ENCODE results near the gene MFAP5.
A peak's percentile ranks its signal among the peaks of the same experiment; 100 is the strongest.
"Not testable (repeated sequence)": the region's sequence is repeated elsewhere in the genome, so short reads cannot be mapped to it uniquely, and the experiment has no call there.

Gene MFAP5

GRCh38 chr12:8637666-8638065 is 25.0 kb downstream of the MFAP5 start:
- Histone ChIP-seq H3K9ac (ENCODE audit: low read length) (peak overlapping the region; percentile 38), H3K36me3 (ENCODE audit: insufficient read depth, low read length) (no peaks in the 10 kb centered on the region)

GRCh38 chr12:8637244-8637643 is 25.4 kb downstream of the MFAP5 start:
- Histone ChIP-seq H3K4me3 (ENCODE audit: low read depth, low read length, poor library complexity, severe bottlenecking) (no peak overlapping the region), H2AFZ (ENCODE audit: low read length) (no peak overlapping the region), H4K20me1 (ENCODE audit: insufficient read depth, low read length) (no peaks in the 10 kb centered on the region), H3K27ac (ENCODE audit: low read depth, low read length, poor library complexity, severe bottlenecking) (peak overlapping the region; percentile 79), H3K9me3 (ENCODE audit: low read length) (no peaks in the 10 kb centered on the region), H3K9ac (ENCODE audit: low read length) (peak overlapping the region; percentile 38), H3F3A (ENCODE audit: insufficient read depth, low read length) (no peaks in the 10 kb centered on the region; the same call in 1 of the 2 replicates), H3K27me3 (ENCODE audit: insufficient read depth, low read length) (no peaks in the 10 kb centered on the region), H3K79me2 (ENCODE audit: insufficient read depth, low read length) (no peaks in the 10 kb centered on the region), H3K4me1 (ENCODE audit: insufficient read depth, low read length, severe bottlenecking) (peaks cover 37% of the 10 kb centered on the region), H3K9me2 (ENCODE audit: low read depth, low read length) (no peaks in the 10 kb centered on the region), H3K36me3 (ENCODE audit: insufficient read depth, low read length) (no peaks in the 10 kb centered on the region), H3K4me2 (ENCODE audit: low read length) (peak overlapping the region; percentile 26; the same call in 1 of the 2 replicates)
- TF ChIP-seq CTCF (IDR thresholded peaks at IDR 0.05; ENCODE audit: low read length) (peak; percentile 52), EZH2 (IDR thresholded peaks at IDR 0.05; ENCODE audit: borderline replicate concordance, low read length) (no peak)

More at GRCh38 chr12:8637666-8638065, 25.0 kb downstream of the MFAP5 start:
- Histone ChIP-seq H3K27ac (ENCODE audit: low read depth, low read length, poor library complexity, severe bottlenecking) (peak overlapping the region; percentile 79), H3K27me3 (ENCODE audit: insufficient read depth, low read length) (no peaks in the 10 kb centered on the region), H3K4me3 (ENCODE audit: low read depth, low read length, poor library complexity, severe bottlenecking) (no peak overlapping the region), H3K4me2 (ENCODE audit: low read length) (peak overlapping the region; percentile 26; the same call in 1 of the 2 replicates), H3K4me1 (ENCODE audit: insufficient read depth, low read length, severe bottlenecking) (peaks cover 37% of the 10 kb centered on the region), H3K9me2 (ENCODE audit: low read depth, low read length) (no peaks in the 10 kb centered on the region), H2AFZ (ENCODE audit: low read length) (0 out of 2 replicates have a peak overlapping the region, but pooled peaks have one; percentile 20), H4K20me1 (ENCODE audit: insufficient read depth, low read length) (no peaks in the 10 kb centered on the region), H3K79me2 (ENCODE audit: insufficient read depth, low read length) (no peaks in the 10 kb centered on the region), H3K9me3 (ENCODE audit: low read length) (no peaks in the 10 kb centered on the region), H3F3A (ENCODE audit: insufficient read depth, low read length) (no peaks in the 10 kb centered on the region; the same call in 1 of the 2 replicates)
- TF ChIP-seq EZH2 (IDR thresholded peaks at IDR 0.05; ENCODE audit: borderline replicate concordance, low read length) = no peak
- TF ChIP-seq CTCF (IDR thresholded peaks at IDR 0.05; ENCODE audit: low read length) = no peak

GRCh38 chr12:8636581-8636980 is 26.0 kb downstream of the MFAP5 start:
- H3K4me2 ChIP-seq (ENCODE audit: low read length) = no peak overlapping the region
- no peak overlapping the region for H3K9ac ChIP-seq (ENCODE audit: low read length)
- no peak for TF ChIP-seq CTCF (IDR thresholded peaks at IDR 0.05; ENCODE audit: low read length)
- TF ChIP-seq EZH2 (IDR thresholded peaks at IDR 0.05; ENCODE audit: borderline replicate concordance, low read length) = no peak

GRCh38 chr12:8636007-8636346 is 26.6 kb downstream of the MFAP5 start:
- H3K4me3 ChIP-seq (ENCODE audit: low read depth, low read length, poor library complexity, severe bottlenecking); H3K4me2 ChIP-seq (ENCODE audit: low read length); H3K9me2 ChIP-seq (ENCODE audit: low read depth, low read length); H4K20me1 ChIP-seq (ENCODE audit: insufficient read depth, low read length); H3K79me2 ChIP-seq (ENCODE audit: insufficient read depth, low read length); H2AFZ ChIP-seq (ENCODE audit: low read length); H3F3A ChIP-seq (ENCODE audit: insufficient read depth, low read length); H3K27ac ChIP-seq (ENCODE audit: low read depth, low read length, poor library complexity, severe bottlenecking); H3K9ac ChIP-seq (ENCODE audit: low read length); H3K27me3 ChIP-seq (ENCODE audit: insufficient read depth, low read length); H3K36me3 ChIP-seq (ENCODE audit: insufficient read depth, low read length); H3K9me3 ChIP-seq (ENCODE audit: low read length): not testable (repeated sequence)
- peaks cover 37% of the 10 kb centered on the region for H3K4me1 ChIP-seq (ENCODE audit: insufficient read depth, low read length, severe bottlenecking)

More at GRCh38 chr12:8636581-8636980, 26.0 kb downstream of the MFAP5 start:
- Histone ChIP-seq H2AFZ (ENCODE audit: low read length) (no peak overlapping the region), H3K4me3 (ENCODE audit: low read depth, low read length, poor library complexity, severe bottlenecking) (no peak overlapping the region), H3K9me3 (ENCODE audit: low read length) (no peaks in the 10 kb centered on the region), H3F3A (ENCODE audit: insufficient read depth, low read length) (no peaks in the 10 kb centered on the region; the same call in 1 of the 2 replicates), H3K4me1 (ENCODE audit: insufficient read depth, low read length, severe bottlenecking) (peaks cover 37% of the 10 kb centered on the region), H3K36me3 (ENCODE audit: insufficient read depth, low read length) (no peaks in the 10 kb centered on the region), H3K27me3 (ENCODE audit: insufficient read depth, low read length) (no peaks in the 10 kb centered on the region), H3K27ac (ENCODE audit: low read depth, low read length, poor library complexity, severe bottlenecking) (peak overlapping the region; percentile 79), H4K20me1 (ENCODE audit: insufficient read depth, low read length) (no peaks in the 10 kb centered on the region), H3K79me2 (ENCODE audit: insufficient read depth, low read length) (no peaks in the 10 kb centered on the region), H3K9me2 (ENCODE audit: low read depth, low read length) (no peaks in the 10 kb centered on the region)

GRCh38 chr12:8635342-8636006 is 27.2 kb downstream of the MFAP5 start:
- not testable (repeated sequence) for H3K9me2 ChIP-seq (ENCODE audit: low read depth, low read length); H3K36me3 ChIP-seq (ENCODE audit: insufficient read depth, low read length); H3K9me3 ChIP-seq (ENCODE audit: low read length); H3K27me3 ChIP-seq (ENCODE audit: insufficient read depth, low read length); H3K4me3 ChIP-seq (ENCODE audit: low read depth, low read length, poor library complexity, severe bottlenecking); H3K27ac ChIP-seq (ENCODE audit: low read depth, low read length, poor library complexity, severe bottlenecking); H4K20me1 ChIP-seq (ENCODE audit: insufficient read depth, low read length); H3K79me2 ChIP-seq (ENCODE audit: insufficient read depth, low read length); H2AFZ ChIP-seq (ENCODE audit: low read length); H3K9ac ChIP-seq (ENCODE audit: low read length); H3F3A ChIP-seq (ENCODE audit: insufficient read depth, low read length); H3K4me2 ChIP-seq (ENCODE audit: low read length)
- peaks cover 37% of the 10 kb centered on the region for H3K4me1 ChIP-seq (ENCODE audit: insufficient read depth, low read length, severe bottlenecking)
